ENCODE measurements around the gene BSDC1.

BSDC1 gene

DNA sequence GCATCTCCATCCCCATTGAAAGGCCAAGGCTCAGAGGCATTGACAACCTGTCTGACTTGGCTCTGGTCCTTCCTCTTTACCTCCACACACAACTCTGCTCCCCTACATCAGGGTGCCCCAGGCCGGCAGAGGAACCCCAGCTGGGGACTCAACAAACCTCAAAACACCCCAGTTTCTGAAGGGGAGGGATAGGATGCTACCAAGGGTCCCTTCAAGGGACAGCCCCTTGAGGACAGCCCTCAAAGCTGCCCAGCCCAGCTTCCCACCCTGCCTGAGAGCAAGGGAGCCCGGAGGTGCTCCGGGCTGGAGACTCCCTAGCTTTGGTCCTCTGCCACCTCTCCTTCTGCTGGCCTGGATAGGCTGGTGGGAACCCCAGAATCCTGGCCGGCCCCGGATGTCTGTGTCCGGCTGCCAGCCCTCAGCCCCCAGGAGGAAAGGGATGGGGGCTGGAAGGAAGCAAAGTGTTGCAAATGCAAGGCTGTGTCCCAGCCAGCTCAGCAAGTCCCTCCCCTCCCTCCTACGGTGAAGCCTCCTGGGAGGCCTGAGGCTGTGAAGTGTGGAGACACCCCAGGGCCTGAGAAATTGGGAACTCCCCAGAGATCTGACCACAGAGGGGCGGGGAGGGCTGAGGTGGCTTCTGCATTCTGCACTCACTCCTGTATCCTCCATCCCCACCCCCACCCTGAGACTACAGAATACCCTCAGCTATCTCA lies 57.1 kb downstream of the BSDC1 start:
- peak in 1 of 3 experiments; percentile 29 for DNase-seq (ENCODE audit: low read depth in 3 of 3)

DNA sequence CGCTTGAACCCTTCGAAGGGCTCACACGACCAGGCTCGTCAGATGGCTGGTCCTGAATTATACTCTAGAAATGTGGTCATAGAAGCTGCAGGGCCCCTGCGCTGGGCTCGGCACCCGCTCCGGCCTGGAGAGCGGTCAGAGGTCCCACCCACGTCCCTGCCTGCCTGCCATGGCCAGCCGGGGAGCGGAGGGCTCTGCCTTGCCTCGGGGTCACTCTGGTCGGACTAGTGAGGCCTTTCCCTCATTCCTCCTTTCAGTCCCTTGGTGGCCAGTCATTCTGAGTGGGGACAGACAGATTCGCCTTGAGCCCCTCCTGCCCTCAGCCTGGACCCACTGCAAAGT lies 57.7 kb downstream of the BSDC1 start:
- DNase-seq (ENCODE audit: low read depth in 3 of 3): no peak

DNA sequence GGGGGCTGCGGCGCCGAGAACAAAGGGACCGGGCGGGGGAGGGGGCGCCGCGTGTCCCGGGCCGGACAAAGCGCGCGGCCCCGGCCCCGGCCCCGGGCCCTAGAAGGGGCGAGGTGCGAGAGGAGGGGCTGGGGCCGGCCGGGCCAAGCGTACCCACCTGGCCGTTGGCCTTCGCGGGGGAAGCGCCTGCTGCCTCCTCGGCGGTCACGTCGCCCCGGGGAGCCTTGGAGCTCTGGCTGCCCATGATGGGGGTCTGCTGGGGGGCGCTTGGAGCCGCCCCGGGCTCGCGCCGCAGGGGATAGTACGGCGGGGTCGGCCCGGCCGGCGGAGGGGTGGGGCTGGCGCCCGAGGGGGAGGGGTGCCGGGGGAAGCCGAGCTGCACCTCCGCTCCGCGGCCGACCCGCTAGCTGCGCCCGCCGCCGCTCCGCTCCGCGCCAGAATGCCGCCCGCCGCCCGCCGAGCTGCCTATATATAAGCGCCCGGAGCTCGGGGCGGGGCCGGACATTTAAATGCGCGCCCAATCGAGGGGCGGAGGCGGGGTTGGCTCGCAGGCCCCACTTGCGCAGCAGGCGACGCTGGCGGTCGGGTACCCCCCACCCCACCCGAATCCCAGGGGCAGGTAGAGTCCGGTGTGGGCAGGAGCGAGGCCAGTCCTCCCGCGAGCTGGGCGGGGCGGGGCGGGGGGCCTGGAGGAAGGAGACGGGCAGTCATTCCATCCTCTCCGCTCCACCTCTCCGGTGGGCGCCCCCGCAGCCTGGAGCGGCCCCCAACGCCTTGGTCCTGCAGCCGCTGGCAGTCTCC lies 58.3 kb downstream of the BSDC1 start, which contains the start of gene MARCKSL1:
TSS of gene MARCKSL1 (minus strand) at position 444 of the 801 bp plus-strand sequence. CDS start at position 244, 200 bp downstream.
- peak; percentile 75 to 82 (median 80) for DNase-seq (ENCODE audit: low read depth in 3 of 3)

DNA sequence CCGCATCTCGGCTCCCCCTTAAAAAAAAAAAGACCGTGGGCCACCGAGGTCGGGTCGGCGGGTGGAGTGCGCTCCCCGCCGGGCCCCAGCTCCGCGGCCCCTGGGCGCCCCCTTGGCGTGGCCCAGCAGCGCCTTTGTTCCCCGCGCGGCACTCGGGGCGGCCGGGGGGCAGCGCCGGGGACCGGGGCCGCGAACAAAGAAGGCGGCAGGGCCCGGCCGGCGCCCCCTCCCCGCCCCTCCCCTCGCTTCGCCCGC lies 58.8 kb downstream of the BSDC1 start:
- DNase-seq (ENCODE audit: low read depth in 3 of 3): no peak

DNA sequence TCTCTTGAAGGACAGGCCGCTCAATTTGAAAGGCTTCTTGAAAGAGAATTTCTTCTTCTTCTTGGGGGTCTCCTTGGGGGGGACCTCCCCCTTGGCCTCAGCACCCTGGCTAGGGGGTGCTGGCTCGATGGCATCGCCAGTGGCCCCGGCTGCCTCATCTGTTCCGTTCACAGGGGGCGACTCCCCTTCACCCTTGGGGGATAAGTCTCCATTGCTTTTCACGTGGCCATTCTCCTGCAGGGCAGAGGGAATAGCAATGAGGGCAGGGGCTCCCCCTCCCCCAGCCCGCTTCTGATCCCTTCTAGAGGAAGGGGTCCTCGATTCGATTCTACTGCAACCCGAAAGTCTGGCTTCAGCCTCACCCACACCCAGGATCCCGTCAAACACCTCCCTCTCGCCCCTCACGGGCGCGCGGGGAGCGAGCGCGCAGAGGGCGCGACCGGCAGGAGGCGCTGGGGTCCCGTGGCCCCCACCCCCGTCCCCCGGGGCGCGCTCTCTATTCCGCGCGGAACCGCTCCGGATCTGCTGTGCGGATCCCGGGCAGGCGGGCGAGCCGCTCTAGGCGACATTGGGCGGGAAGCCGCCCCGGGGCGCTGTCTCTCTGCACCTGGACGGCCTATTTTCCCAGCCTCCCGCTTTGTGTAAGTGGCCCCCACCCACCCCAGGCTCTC lies 59.2 kb downstream of the BSDC1 start:
- peak; percentile 45 to 62 (median 55) for DNase-seq (ENCODE audit: low read depth in 3 of 3)

DNA sequence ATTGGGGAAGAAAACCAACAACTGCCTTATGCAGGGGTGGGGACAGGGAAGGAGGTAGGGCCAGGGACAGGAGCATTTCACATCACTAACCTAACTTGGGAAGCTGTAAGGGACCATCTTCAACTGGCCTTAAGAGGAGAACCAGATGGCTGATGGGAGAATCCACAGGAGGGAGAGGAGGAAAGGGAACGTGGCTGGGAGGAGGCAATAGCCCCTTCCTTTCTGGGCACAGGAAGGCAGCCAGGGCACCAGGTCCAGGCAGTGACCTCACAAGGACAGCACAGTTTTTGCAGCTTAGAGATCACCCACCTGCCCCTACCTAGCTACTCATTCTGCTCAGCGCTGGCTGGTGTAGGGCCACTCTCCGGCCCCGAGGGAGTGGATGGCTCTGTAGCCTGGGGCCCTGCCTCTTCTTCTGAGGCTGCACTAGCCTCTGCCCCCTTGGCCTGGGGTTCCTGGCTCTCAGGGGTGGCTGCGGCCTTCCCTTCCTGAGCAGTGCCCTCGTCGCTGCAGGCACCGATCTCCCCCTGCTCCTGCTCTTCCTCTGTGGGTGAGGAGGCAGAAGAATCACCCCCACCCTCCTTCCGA lies 59.9 kb downstream of the BSDC1 start:
- DNase-seq (ENCODE audit: low read depth in 3 of 3): no peak

DNA sequence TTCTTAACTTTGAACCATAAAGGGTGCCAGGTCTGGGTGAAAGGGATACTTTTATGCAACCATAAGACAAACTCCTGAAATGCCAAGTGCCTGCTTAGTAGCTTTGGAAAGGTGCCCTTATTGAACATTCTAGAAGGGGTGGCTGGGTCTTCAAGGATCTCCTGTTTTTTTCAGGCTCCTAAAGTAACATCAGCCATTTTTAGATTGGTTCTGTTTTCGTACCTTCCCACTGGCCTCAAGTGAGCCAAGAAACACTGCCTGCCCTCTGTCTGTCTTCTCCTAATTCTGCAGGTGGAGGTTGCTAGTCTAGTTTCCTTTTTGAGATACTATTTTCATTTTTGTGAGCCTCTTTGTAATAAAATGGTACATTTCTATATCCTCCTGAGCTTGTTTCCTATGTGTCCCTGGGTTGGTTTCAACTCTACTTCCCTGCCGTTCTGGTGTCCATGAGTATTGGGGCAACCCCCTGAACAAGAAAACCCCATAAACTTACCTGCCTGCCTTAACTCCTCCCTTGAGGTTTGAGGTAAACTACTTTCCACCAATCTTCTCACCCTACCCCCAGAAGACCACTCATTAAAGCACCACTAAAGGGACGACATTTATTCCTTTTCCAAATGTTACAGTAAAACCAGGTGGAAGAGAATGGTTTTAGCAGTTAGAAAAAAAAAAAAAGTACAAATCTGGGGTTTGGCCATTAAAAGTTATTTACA lies 60.8 kb downstream of the BSDC1 start:
- DNase-seq (ENCODE audit: low read depth in 3 of 3): no peak

DNA sequence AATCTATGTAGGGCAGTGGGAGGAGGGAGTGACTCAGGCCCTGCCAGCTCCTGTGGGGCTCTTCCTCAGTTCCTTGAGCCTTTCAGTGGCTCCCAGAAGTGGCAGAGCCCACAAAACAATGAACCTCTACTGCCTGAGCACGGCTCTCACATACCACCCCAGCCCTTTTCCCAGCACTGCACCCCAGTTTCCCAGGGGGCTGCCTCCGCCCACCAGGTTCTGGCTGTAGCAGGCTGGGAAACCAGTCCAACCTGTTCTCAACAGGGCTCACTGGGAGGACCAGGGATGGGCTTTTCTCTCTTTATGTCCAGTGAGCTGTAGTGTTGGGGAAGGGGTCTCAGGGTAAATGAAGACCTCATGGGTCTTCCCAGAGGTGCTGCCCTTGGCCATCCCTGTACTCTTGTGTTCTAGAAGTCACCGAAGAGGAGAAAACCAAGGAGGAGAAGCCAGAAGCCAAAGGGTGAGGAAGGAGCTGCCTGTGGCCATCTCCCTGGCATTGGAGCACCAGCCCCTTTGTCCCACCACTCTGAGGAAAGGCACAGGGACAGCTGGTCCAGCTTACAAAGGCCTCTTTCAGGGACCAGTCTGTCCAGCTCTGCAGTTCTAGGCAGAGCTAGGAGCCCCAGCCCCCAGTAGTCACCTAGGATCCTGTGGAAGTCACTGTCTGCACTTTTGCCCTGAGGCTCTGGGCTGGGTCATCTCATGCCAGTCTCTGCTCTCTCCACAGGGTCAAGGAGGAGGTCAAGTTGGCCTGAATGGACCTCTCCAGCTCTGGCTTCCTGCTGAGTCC lies 61.8 kb downstream of the BSDC1 start:
- no peak for DNase-seq (ENCODE audit: low read depth in 3 of 3)

DNA sequence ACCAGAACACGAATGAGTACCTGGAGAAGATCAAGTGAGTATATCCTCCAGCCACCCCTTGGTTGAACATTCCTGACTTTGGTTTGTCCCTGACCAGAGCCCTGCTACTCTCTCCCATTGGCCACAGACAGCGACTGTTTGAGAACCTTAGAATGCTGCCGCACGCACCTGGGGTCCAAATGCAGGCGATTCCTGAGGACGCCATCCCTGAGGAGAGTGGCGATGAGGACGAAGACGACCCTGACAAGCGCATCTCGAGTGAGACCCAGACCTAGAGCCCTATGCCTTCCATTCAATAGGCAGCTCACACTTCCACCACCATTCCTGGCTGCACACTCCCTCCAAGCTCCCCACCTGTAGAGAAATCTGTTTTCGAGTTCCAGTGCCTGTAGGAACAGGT lies 62.7 kb downstream of the BSDC1 start:
- DNase-seq (ENCODE audit: low read depth in 3 of 3): no peak

DNA sequence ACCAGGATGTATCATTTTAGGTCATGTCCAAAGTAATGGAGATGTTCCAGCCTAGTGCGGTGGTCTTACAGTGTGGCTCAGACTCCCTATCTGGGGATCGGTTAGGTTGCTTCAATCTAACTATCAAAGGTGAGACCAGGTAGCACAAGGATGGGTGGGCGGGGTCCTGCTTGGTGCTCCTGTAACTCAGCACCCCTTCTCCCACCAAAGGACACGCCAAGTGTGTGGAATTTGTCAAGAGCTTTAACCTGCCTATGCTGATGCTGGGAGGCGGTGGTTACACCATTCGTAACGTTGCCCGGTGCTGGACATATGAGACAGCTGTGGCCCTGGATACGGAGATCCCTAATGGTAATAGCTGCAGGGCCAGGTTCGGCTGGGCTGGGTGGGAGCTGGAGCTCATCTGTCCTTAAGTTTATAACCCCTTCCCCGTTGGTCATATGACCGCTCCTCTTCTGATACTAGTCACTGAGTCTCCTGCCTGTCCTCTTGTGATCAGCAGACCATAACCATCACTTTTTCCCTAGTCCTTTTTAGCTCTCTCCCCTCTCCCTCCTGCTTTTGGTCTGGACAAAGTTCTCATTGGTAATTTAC lies 63.6 kb downstream of the BSDC1 start:
- no peak for DNase-seq (ENCODE audit: low read depth in 3 of 3)

DNA sequence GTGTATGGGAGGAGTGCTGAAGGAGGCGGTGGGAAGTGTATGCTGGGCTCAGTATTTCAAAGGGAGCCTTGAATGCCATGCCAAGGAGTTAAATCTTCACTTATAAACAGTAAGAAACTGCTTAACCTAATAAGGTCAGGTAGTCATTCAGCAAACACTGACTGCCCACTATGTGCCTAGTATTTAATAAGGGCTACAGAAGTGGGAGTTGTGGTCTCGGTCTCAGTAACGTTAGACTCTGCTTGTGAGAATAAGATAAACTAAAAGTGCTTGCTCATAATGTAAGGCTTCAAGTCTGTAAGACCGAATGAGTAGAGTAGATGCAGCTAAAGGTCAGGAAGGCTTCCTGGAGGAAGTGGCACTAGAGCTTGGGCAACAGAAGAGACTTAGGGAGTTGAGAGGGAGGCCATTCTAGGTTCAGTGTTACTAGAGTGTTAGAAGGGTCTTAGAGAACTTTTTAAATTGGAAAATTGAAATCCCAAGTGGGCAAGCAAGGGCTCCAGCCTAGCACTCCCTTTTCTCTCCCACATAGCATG lies 64.2 kb downstream of the BSDC1 start:
- no peak for DNase-seq (ENCODE audit: low read depth in 3 of 3)

DNA sequence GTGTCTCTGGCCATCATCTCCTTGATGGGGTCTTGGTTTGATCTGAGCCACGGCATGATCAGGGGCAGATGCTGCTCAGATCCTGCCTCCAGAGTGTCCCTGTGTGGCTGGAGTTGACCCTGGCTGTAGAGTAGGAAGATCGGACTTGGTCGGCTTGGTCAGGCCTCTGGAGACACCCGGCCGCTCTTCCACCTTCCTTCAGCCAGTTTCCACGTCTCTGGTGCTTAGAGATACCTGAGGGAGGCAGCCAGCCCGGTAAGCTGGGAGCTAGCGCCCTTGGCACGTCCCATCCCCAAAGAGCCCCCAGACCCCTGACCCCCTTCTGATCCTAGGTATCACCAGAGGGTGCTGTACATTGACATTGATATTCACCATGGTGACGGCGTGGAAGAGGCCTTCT lies 67.0 kb downstream of the BSDC1 start:
- no peak for DNase-seq (ENCODE audit: low read depth in 3 of 3)

DNA sequence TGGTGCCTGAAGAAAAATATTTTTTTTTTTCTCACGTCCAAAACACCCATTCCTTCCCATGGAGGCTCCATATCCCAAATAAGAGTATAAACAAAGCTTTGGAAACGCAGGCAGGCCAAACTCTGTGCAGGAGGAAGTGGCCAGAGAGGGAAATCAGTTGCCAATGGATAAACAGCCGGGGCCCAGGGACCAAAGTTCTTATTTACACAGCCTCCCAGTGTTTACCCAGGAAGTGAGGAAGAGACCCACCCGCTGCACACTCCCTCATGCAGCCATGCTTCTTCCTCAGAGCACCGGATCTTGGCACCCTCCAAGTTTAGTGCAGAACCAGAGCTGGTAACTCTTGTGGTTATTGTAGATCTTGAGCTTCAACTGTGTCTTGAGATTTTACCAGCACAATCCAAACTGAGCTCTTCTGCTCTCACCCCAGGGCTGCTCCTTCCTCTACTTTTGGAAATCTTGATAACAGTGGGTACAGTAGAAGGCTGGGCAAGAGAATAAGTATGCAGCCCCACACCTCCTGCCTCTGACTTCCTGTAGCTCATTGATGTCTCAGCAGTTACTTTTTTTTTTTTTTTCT lies 72.4 kb downstream of the BSDC1 start:
- DNase-seq (ENCODE audit: low read depth in 3 of 3): no peak

DNA sequence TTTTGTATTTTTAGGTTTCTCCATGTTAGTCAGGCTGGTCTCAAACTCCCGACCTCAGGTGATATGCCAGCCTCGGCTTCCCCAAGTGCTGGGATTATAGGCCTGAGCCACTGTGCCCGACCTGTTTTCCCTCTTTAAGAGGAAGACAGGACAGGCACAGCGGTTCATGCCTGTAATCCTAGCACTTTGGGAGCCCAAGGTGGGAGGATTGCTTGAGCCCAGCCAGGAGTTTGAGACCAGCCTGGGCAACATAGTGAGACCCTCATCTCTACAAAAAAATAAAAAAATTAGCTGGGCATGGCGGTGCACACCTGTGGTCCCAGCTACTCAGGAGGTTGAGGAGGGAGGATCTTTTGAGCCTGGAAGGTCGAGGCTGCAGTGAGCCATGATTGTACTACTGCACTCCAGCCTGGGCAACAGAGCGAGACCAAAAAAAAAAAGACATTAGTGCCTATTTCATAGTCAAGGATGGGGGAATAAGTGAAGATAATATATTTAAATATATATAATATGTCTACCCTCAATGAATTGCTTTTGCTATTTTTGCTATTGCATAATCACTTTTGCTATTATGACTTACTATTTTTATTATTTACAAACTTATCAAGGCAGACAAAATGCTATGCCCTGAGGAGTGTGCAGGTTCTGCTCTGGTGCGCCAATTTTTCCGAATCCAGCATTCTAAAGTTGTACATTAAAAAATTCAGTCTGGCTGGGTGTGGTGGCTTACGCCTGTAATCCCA lies 75.9 kb downstream of the BSDC1 start:
- DNase-seq (ENCODE audit: low read depth in 3 of 3): no peak

DNA sequence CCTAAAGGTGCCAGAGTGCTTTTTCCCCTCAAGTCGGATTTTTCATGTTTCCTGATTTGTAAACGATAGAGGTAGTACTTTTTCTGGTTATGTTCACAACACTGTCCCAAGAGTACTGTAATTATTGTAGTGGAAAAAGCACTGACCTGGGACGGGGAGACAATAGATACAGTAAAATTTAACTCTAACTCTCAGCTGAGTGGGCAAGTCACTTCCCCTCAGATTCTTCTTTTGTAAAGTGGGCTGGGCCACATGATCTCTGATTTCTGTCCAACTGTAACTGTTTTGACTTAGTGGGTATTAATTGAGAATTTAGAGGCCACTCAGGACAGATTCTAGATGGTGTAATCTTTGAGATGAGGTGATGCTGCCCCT lies 77.4 kb downstream of the BSDC1 start:
- no peak for DNase-seq (ENCODE audit: low read depth in 3 of 3)

Data from stimulated activated CD4-positive, alpha-beta T cell treated with anti-CD3 and anti-CD28 coated beads, TNF-alpha, amount 100 ng/mL, for 4 hours (primary cell).